ENCODE measurements around the gene SAA4. TPM values are rescaled to one million over a fixed set of nuclear protein-coding genes. Genes with fewer than 3 reads are reported as not detected.

Gene SAA4
- total RNA-seq, result 10 to 100 TPM in 1 of 3 donors, 1 to 10 TPM in 1, not detected in 1; 5.6 to 45.2 TPM

GRCh38 chr11:18236664-18237356 is at the start of gene SAA4:
SAA4 (minus strand) TSS chr11:18236802; CDS start chr11:18235926, 876 bp downstream.
- DNase-seq (ENCODE audit: low spot score in 2 of 2), result no peak
- H3K27ac ChIP-seq, result no peak within 1 kb of the TSS
- intact Hi-C loops (cut with DNase I; ENCODE audit: low total_unique reads), result no loop called here
- H3K4me1 ChIP-seq, result no peaks in the 10 kb centered on the region
- no peak within 1 kb of the TSS for H3K4me3 ChIP-seq
- TF ChIP-seq CTCF (IDR thresholded peaks at IDR 0.05) (no peak), POLR2AphosphoS5 (IDR thresholded peaks at IDR 0.05) (no peak), POLR2A (IDR thresholded peaks at IDR 0.05) (no peak)
- no peaks in the 10 kb centered on the region for H3K27me3 ChIP-seq
- H3K36me3 ChIP-seq, result no peaks in the 10 kb centered on the region
- H3K9me3 ChIP-seq, result no peaks in the 10 kb centered on the region

GRCh38 chr11:18285841-18286240 is 49.2 kb upstream of the SAA4 start:
- H3K27me3 ChIP-seq, result no peaks in the 10 kb centered on the region
- H3K4me3 ChIP-seq, result no peak overlapping the region
- TF ChIP-seq POLR2AphosphoS5 (IDR thresholded peaks at IDR 0.05), result no peak
- TF ChIP-seq POLR2A (IDR thresholded peaks at IDR 0.05), result no peak
- TF ChIP-seq CTCF (IDR thresholded peaks at IDR 0.05), result no peak
- no peaks in the 10 kb centered on the region for H3K9me3 ChIP-seq
- intact Hi-C loops (cut with DNase I; ENCODE audit: low total_unique reads), result no loop called here
- peaks cover 13% of the 10 kb centered on the region for H3K36me3 ChIP-seq
- H3K27ac ChIP-seq, result no peak overlapping the region
- no peak for DNase-seq (ENCODE audit: low spot score in 2 of 2)
- H3K4me1 ChIP-seq, result no peaks in the 10 kb centered on the region

- no peak overlapping the region for H3K4me3 ChIP-seq
- H3K9me3 ChIP-seq, result no peaks in the 10 kb centered on the region
- intact Hi-C loops (cut with DNase I; ENCODE audit: low total_unique reads), result no loop called here
- no peak overlapping the region for H3K27ac ChIP-seq
- no peaks in the 10 kb centered on the region for H3K27me3 ChIP-seq
- no peak for TF ChIP-seq POLR2AphosphoS5 (IDR thresholded peaks at IDR 0.05)
- TF ChIP-seq POLR2A (IDR thresholded peaks at IDR 0.05), result no peak
- TF ChIP-seq CTCF (IDR thresholded peaks at IDR 0.05), result no peak
- DNase-seq (ENCODE audit: low spot score in 2 of 2), result no peak
- peaks cover 10% of the 10 kb centered on the region for H3K36me3 ChIP-seq
- no peaks in the 10 kb centered on the region for H3K4me1 ChIP-seq
These were observed 46.0 kb upstream of the SAA4 start for GRCh38 chr11:18282626-18283025.

GRCh38 chr11:18280438-18281045 is 43.9 kb upstream of the SAA4 start:
- H3K9me3 ChIP-seq, result no peaks in the 10 kb centered on the region
- H3K4me1 ChIP-seq, result no peaks in the 10 kb centered on the region
- no peak overlapping the region for H3K27ac ChIP-seq
- H3K36me3 ChIP-seq, result no peaks in the 10 kb centered on the region
- no peak overlapping the region for H3K4me3 ChIP-seq
- H3K27me3 ChIP-seq, result no peaks in the 10 kb centered on the region
- no peak for TF ChIP-seq POLR2AphosphoS5 (IDR thresholded peaks at IDR 0.05)
- TF ChIP-seq CTCF (IDR thresholded peaks at IDR 0.05), result no peak
- no peak for TF ChIP-seq POLR2A (IDR thresholded peaks at IDR 0.05)
- no peak for DNase-seq (ENCODE audit: low spot score in 2 of 2)
- intact Hi-C loops (cut with DNase I; ENCODE audit: low total_unique reads), result no loop called here

- no peak for TF ChIP-seq POLR2AphosphoS5 (IDR thresholded peaks at IDR 0.05)
- TF ChIP-seq POLR2A (IDR thresholded peaks at IDR 0.05), result no peak
- no peak for TF ChIP-seq CTCF (IDR thresholded peaks at IDR 0.05)
- DNase-seq (ENCODE audit: low spot score in 2 of 2), result no peak
- no peak overlapping the region for H3K27ac ChIP-seq
These were observed 41.1 kb upstream of the SAA4 start for GRCh38 chr11:18277565-18278271.

More at GRCh38 chr11:18277565-18278271, 41.1 kb upstream of the SAA4 start:
- Histone ChIP-seq H3K4me3 (no peak overlapping the region), H3K27me3 (no peaks in the 10 kb centered on the region), H3K36me3 (no peaks in the 10 kb centered on the region), H3K9me3 (no peaks in the 10 kb centered on the region), H3K4me1 (no peaks in the 10 kb centered on the region)
- intact Hi-C loops (cut with DNase I; ENCODE audit: low total_unique reads), result no loop called here

Measured in breast epithelium (tissue), 4 donors.